ENCODE results near the gene MCM7.

The MCM7 gene

DNA sequence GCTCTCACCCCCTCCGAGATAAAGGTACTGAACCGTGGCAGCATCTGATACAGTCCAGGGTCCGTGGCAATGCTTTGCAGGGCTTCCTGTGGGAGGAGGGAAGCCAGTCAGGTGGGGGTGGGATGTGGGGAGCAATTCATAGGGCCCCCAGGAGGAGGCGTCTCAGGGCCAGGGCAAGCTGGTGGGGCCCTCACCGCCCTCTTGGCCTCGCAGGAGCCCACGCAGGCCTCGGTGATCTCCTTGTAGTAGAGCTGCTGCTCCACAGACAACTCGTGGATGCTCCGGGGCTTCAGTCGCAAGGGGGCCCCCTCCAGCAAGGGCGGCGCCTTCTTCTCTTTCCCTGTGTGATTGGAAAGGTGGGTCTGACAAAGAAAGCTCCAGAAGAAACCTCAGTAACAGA, 10.7 kb upstream of the MCM7 start:
- TF ChIP-seq, protein P1, sequence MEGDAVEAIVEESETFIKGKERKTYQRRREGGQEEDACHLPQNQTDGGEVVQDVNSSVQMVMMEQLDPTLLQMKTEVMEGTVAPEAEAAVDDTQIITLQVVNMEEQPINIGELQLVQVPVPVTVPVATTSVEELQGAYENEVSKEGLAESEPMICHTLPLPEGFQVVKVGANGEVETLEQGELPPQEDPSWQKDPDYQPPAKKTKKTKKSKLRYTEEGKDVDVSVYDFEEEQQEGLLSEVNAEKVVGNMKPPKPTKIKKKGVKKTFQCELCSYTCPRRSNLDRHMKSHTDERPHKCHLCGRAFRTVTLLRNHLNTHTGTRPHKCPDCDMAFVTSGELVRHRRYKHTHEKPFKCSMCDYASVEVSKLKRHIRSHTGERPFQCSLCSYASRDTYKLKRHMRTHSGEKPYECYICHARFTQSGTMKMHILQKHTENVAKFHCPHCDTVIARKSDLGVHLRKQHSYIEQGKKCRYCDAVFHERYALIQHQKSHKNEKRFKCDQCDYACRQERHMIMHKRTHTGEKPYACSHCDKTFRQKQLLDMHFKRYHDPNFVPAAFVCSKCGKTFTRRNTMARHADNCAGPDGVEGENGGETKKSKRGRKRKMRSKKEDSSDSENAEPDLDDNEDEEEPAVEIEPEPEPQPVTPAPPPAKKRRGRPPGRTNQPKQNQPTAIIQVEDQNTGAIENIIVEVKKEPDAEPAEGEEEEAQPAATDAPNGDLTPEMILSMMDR (IDR thresholded peaks at IDR 0.05; ENCODE audit: low read depth, low read length, missing control alignments) = no peak
- DNase-seq (ENCODE audit: extremely low read depth, low read depth) = no peak
- no peak overlapping the region for H3K4me3 ChIP-seq (replicated peaks; ENCODE audit: low read depth, low read length)

DNA sequence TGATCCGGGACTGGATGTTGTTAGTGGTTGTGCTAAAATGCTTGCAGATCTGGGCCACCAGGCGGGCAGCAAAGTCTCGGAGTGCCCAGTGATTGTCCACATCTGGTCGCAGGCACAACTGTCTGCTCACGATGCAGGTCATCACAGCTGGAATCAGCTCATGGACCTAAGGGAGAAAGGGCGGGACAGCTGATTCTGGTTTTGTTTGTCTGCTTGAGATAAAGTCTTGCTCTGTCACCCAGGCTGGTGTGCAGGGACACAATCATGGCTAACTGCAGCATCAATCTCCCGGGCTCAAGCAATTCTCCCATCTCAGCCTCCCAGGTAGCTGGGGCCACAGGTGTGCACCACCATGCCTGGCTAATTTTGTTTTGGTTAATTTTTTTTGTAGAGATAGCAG, 10.0 kb upstream of the MCM7 start:
- TF ChIP-seq, protein P1 (IDR thresholded peaks at IDR 0.05; ENCODE audit: low read depth, low read length, missing control alignments) = no peak
- no peak overlapping the region for H3K4me3 ChIP-seq (replicated peaks; ENCODE audit: low read depth, low read length)
- no peak for DNase-seq (ENCODE audit: extremely low read depth, low read depth)

- TF ChIP-seq, protein P1 (IDR thresholded peaks at IDR 0.05; ENCODE audit: low read depth, low read length, missing control alignments) = peak; percentile 17
- no peak overlapping the region for H3K4me3 ChIP-seq (replicated peaks; ENCODE audit: low read depth, low read length)
- DNase-seq (ENCODE audit: extremely low read depth, low read depth) = no peak
Observed at GRCh38 chr7:100109521-100110163, 8.4 kb upstream of the MCM7 start.

- DNase-seq (ENCODE audit: extremely low read depth, low read depth) = no peak
- no peak overlapping the region for H3K4me3 ChIP-seq (replicated peaks; ENCODE audit: low read depth, low read length)
- TF ChIP-seq, protein P1 (IDR thresholded peaks at IDR 0.05; ENCODE audit: low read depth, low read length, missing control alignments) = no peak
Observed at GRCh38 chr7:100107890-100108289, 6.7 kb upstream of the MCM7 start.

DNA sequence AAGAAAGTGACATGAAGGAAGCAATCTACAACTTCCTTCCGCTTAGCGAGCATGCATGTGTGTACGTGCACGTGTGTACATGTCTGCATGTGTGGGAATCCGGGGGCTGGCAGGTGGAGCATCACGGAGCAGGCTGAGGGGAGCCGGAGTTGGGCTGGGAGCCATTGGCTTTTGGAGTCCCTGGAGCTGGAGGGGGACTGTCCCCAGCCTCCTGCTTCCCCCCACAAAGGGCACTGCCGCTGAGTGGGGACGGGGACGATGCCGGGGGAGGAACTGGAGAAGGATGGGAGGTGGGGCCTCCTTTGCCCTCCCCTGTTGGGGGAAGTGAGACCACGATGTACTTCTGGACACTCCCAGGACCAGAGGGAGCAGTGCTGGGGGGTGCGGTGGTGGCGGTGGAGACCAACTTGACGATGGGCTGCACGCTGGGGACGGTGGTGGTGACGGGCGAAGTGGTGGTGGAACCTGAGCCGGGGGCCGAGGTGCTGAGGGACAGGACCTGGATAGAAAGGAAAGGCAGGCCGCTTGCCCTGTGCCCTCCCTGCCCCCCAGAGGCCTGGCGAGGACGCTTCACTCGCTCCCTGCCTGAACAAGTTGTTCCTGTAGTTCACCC, 6.0 kb upstream of the MCM7 start:
- no peak for DNase-seq (ENCODE audit: extremely low read depth, low read depth)
- TF ChIP-seq, protein P1 (IDR thresholded peaks at IDR 0.05; ENCODE audit: low read depth, low read length, missing control alignments) = no peak
- no peak overlapping the region for H3K4me3 ChIP-seq (replicated peaks; ENCODE audit: low read depth, low read length)

GRCh38 chr7:100106633-100107032, 5.4 kb upstream of the MCM7 start:
- DNase-seq (ENCODE audit: extremely low read depth, low read depth) = no peak
- no peak overlapping the region for H3K4me3 ChIP-seq (replicated peaks; ENCODE audit: low read depth, low read length)
- TF ChIP-seq, protein P1 (IDR thresholded peaks at IDR 0.05; ENCODE audit: low read depth, low read length, missing control alignments) = no peak

All from HFF-Myc (cell line).